Measurements from ENCODE around the gene ABCB11. TPM values are rescaled to one million over a fixed set of nuclear protein-coding genes. Genes with fewer than 3 reads are reported as not detected.
A peak's percentile ranks its signal among the peaks of the same experiment; 100 is the strongest.

ABCB11 gene
- total and polyA plus RNA-seq, 2 of the 4 experiments (the other 2 are of a cell fraction): not detected

DNA sequence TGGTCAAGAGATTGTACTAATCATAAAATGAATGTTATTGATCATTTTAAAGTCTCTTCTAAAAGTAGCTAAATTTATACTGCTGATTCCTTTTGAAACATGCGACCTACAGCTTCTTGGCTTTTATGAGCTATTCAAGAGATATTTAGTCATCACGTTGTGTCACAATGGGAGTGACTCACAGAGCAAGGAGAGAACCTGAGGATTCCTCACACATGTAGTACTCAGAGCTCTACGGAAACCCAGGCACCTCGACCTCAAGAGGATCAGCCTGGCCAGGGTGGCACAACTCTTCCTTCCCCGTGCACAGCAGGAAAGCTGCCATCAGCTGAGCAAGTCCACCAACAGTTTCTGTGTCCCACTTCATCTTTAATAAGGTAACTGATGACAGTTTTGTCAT is 38.2 kb upstream of the ABCB11 start, which contains the start of gene DHRS9:
DHRS9 (plus strand) TSS at position 223 of the 400 bp plus-strand sequence. CDS start 12,019 bp downstream, outside the sequence.
- H3K9me1 ChIP-seq (ENCODE audit: insufficient read depth, low read length): no peaks in the 10 kb centered on the region
- H4K91ac ChIP-seq (ENCODE audit: insufficient read depth, low read depth, low read length): no peak within 1 kb of the TSS
- H2AFZ ChIP-seq (replicated peaks; ENCODE audit: low read length, poor library complexity): no peak within 1 kb of the TSS
- H3K9ac ChIP-seq (ENCODE audit: low read depth, low read length): no peak within 1 kb of the TSS
- dilution Hi-C loops (cut with HindIII; ENCODE audit: low sequenced_read_pairs, unreplicated experiment) (no loop called here), in situ Hi-C loops (cut with MboI; ENCODE audit: low sequenced_read_pairs) (no loop called here), intact Hi-C loops (cut with micrococcal nuclease) (no loop called here)
- no peak within 1 kb of the TSS for H2AK9ac ChIP-seq (replicated peaks; ENCODE audit: low read depth, low read length, poor library complexity)
- H3K4me2 ChIP-seq (ENCODE audit: low read depth, low read length): no peak within 1 kb of the TSS
- no peaks in the 10 kb centered on the region for H3K4me1 ChIP-seq (ENCODE audit: control insufficient read depth, insufficient read depth, low read length)
- CTCF ChIA-PET: no interaction called here
- no TSS peak for BruUV-seq (replicated peaks)
- no peak within 1 kb of the TSS for H2BK5ac ChIP-seq (ENCODE audit: low read depth, low read length, poor library complexity, severe bottlenecking)
- no peak within 1 kb of the TSS for H3K4me3 ChIP-seq (ENCODE audit: insufficient read depth, low read depth, low read length)
- no peak for TF ChIP-seq MAFK (IDR thresholded peaks at IDR 0.05; ENCODE audit: low read depth, low read length)
- TF ChIP-seq MAZ (IDR thresholded peaks at IDR 0.05; ENCODE audit: borderline replicate concordance, low read depth, low read length): no peak
- TF ChIP-seq, protein P1, sequence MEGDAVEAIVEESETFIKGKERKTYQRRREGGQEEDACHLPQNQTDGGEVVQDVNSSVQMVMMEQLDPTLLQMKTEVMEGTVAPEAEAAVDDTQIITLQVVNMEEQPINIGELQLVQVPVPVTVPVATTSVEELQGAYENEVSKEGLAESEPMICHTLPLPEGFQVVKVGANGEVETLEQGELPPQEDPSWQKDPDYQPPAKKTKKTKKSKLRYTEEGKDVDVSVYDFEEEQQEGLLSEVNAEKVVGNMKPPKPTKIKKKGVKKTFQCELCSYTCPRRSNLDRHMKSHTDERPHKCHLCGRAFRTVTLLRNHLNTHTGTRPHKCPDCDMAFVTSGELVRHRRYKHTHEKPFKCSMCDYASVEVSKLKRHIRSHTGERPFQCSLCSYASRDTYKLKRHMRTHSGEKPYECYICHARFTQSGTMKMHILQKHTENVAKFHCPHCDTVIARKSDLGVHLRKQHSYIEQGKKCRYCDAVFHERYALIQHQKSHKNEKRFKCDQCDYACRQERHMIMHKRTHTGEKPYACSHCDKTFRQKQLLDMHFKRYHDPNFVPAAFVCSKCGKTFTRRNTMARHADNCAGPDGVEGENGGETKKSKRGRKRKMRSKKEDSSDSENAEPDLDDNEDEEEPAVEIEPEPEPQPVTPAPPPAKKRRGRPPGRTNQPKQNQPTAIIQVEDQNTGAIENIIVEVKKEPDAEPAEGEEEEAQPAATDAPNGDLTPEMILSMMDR (conservative IDR thresholded peaks at IDR 0.05; ENCODE audit: low read depth, low read length): no peak
- no peak for TF ChIP-seq POLR2A (IDR thresholded peaks at IDR 0.05; ENCODE audit: low read depth, low read length)
- TF ChIP-seq MXI1 (IDR thresholded peaks at IDR 0.05; ENCODE audit: borderline replicate concordance, low read depth, low read length): no peak
- TF ChIP-seq RCOR1 (IDR thresholded peaks at IDR 0.05; ENCODE audit: insufficient replicate concordance, low read length): no peak
- TF ChIP-seq RFX5 (IDR thresholded peaks at IDR 0.05; ENCODE audit: low read depth, low read length): no peak
- no peak for TF ChIP-seq NFE2L2 (IDR thresholded peaks at IDR 0.05; ENCODE audit: low read depth, low read length)
- TF ChIP-seq, protein P2, sequence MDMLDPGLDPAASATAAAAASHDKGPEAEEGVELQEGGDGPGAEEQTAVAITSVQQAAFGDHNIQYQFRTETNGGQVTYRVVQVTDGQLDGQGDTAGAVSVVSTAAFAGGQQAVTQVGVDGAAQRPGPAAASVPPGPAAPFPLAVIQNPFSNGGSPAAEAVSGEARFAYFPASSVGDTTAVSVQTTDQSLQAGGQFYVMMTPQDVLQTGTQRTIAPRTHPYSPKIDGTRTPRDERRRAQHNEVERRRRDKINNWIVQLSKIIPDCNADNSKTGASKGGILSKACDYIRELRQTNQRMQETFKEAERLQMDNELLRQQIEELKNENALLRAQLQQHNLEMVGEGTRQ (IDR thresholded peaks at IDR 0.05; ENCODE audit: low read depth, low read length): no peak
- no peak for TF ChIP-seq SMC3 (IDR thresholded peaks at IDR 0.05; ENCODE audit: low read depth, low read length)
- TF ChIP-seq CHD1 (IDR thresholded peaks at IDR 0.05; ENCODE audit: low read depth, low read length): no peak
- TF ChIP-seq, protein P3, sequence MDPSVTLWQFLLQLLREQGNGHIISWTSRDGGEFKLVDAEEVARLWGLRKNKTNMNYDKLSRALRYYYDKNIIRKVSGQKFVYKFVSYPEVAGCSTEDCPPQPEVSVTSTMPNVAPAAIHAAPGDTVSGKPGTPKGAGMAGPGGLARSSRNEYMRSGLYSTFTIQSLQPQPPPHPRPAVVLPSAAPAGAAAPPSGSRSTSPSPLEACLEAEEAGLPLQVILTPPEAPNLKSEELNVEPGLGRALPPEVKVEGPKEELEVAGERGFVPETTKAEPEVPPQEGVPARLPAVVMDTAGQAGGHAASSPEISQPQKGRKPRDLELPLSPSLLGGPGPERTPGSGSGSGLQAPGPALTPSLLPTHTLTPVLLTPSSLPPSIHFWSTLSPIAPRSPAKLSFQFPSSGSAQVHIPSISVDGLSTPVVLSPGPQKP (IDR thresholded peaks at IDR 0.05; ENCODE audit: borderline replicate concordance, low read depth, low read length): no peak
- TF ChIP-seq FOS (IDR thresholded peaks at IDR 0.05; ENCODE audit: low read depth, low read length): no peak
- no peak for TF ChIP-seq BHLHE40 (IDR thresholded peaks at IDR 0.05; ENCODE audit: low read depth, low read length)
- no peak for TF ChIP-seq RAD21 (IDR thresholded peaks at IDR 0.05; ENCODE audit: low read length)
- TF ChIP-seq CEBPB (IDR thresholded peaks at IDR 0.05; ENCODE audit: low read depth, low read length): no peak
- no peaks in the 10 kb centered on the region for H3K79me1 ChIP-seq (ENCODE audit: low read depth in 1 of 2, low read length in 2 of 2)
- POLR2A ChIA-PET (ENCODE audit: unreplicated experiment): no interaction called here
- H2AK5ac ChIP-seq (ENCODE audit: low read depth, low read length): no peak within 1 kb of the TSS
- H3K36me3 ChIP-seq (ENCODE audit: control insufficient read depth, insufficient read depth, low read length): no peaks in the 10 kb centered on the region
- H3K4ac ChIP-seq (ENCODE audit: low read depth, low read length): no peak within 1 kb of the TSS
- no peak within 1 kb of the TSS for H2BK15ac ChIP-seq (ENCODE audit: low read depth, low read length)
- H3K9me3 ChIP-seq (ENCODE audit: control insufficient read depth, insufficient read depth, low read length): 0 out of 2 replicates have a peak, but pooled peaks cover 2% of the 10 kb centered on the region
- H4K20me1 ChIP-seq (ENCODE audit: insufficient read depth, low read length): no peaks in the 10 kb centered on the region
- no peak within 1 kb of the TSS for H3K27ac ChIP-seq (ENCODE audit: insufficient read depth, low read length)
- H4K5ac ChIP-seq (ENCODE audit: low read depth, low read length): no peak within 1 kb of the TSS
- H3K23ac ChIP-seq (ENCODE audit: low read depth, low read length): no peak within 1 kb of the TSS
- DNase-seq (peak; percentile 7), ATAC-seq (ENCODE audit: low read depth) (no peak)
- WGBS, 2 experiments (ENCODE audit: extremely low coverage in 2 of 2, insufficient read length in 1 of 2): no CpG with 5 or more reads among the region's 5 CpGs
- no peak within 1 kb of the TSS for H3K14ac ChIP-seq (replicated peaks; ENCODE audit: low read depth, low read length)
- no peak within 1 kb of the TSS for H2BK120ac ChIP-seq (ENCODE audit: low read depth, low read length)
- H2BK20ac ChIP-seq (ENCODE audit: low read depth, low read length): no peak within 1 kb of the TSS
- H3K27me3 ChIP-seq (ENCODE audit: control insufficient read depth, insufficient read depth, low read length): no peaks in the 10 kb centered on the region
- no peak within 1 kb of the TSS for H4K8ac ChIP-seq (ENCODE audit: low read depth in 2 of 2, low read length in 2 of 2)
- H3K56ac ChIP-seq (ENCODE audit: extremely low read depth, insufficient read depth, low read length): no peak within 1 kb of the TSS
- no peak within 1 kb of the TSS for H3K18ac ChIP-seq (ENCODE audit: low read depth, low read length)

Measured in IMR-90 (cell line).